Iris pigment epithelial cell (primary cell): ENCODE measurements around the gene DOCK4.
"Not testable (repeated sequence)": the region's sequence is repeated elsewhere in the genome, so short reads cannot be mapped to it uniquely, and the experiment has no call there.

Experiments used
- DNase-seq: peaks from one replicate; pipeline ENCODE4 v3.0.0-alpha.2; 2011; ENCODE audit warnings: low read depth

Gene DOCK4

GRCh38 chr7:112136271-112137008, 69.8 kb downstream of the DOCK4 start:
- no peak for DNase-seq

GRCh38 chr7:112135815-112136214, 70.4 kb downstream of the DOCK4 start:
- no peak for DNase-seq

DNA sequence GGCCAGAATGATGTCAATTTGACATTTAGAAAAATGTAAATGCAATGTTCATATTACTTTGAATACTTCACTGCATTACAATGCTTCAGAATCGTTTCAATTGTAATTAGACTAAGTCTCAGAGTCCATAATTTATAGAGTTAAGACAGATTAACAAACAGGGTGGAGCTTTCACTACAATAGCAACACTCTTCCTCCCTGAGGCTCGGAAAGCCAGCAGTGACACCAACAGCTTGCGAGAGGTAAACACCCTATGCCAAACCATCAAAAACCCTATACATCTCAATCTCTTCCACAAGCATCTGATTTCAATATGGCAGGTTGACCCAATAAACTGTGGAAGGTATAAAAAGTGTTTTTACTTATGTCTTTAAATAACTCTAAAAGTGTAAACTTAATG, 72.2 kb downstream of the DOCK4 start:
- no peak for DNase-seq

DNA sequence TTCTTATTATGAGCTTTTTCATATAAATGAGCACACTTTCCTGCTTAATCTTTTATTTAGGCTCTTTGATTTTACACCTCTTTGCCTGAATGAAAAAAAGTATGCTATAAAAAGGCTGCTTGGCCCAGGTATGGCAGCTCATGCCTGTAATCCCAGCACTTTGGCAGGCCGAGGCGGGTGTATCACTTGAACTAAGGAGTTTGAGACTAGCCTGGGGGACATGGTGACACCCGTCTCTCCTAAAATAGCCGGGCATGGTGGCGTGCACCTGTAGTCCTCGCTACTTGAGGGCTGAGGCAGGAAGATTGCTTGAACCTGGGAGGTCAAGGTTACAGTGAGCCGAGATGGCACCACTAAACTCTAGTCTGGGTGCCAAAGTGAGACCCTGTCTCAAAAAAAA, 72.9 kb downstream of the DOCK4 start:
- no peak for DNase-seq

DNA sequence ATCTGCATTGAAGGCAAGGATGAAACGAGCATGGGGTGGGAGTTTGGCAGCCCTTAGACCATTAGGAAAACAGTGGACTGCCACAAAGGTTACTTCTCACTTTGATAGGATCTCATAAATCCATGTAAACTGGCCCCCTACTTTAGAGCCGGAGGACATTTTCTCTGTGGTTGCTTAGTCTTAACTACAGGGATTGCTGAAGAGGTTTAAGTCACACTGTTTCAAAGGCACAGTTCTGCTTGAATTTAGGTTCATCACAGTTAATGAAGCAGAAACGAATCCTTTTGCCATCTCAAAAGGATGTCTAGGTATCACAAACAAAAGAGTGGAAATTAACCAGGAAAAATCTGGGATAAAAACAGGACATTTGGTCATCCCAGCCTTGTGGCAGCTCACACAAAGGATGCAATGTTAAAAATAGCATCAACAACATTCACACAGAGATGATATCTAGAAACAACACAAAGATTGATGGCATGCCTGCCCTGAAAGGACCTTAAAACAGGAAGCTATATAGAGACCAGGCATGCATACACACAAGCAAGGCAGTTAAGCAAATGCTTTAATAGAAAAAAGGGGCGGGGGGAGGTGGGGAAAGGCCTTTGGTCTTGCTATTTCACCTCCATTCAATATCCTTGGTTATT, 74.0 kb downstream of the DOCK4 start:
- DNase-seq: no peak

DNA sequence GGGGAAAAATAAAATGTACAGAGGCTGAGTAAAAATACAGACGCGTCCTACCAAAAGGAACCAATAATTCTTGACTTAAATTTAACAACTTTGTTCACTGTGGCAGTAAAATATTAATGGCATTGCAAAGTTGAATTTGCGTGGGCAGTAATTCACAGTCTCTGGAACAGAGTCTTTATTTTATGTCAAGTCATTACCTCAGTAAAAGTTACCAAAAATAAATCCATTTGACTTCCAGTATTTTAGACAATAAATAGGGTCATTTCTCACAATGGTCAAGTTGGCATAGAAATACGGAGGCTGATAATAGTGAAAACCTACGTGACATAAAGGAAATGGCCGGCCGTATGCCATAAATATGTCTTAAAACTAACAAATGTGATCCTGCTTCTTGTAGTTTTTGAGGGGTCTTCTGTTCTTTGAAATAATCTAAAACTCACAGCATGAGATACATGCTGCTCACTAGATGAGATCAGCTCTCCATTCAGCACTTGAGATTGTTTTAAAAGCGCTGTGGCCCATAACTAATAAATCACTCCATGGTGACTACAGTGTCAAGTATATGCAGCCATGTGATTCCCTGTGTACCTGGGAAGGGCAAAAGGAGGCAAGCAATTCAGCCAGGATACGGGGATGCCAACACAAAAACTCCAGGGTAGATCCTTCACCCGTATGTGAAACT, 75.3 kb downstream of the DOCK4 start:
- no peak for DNase-seq

- DNase-seq: no peak
Observed at GRCh38 chr7:112129655-112130323, 76.4 kb downstream of the DOCK4 start.

GRCh38 chr7:112128461-112129425, 77.5 kb downstream of the DOCK4 start:
- DNase-seq: not testable (repeated sequence)

DNA sequence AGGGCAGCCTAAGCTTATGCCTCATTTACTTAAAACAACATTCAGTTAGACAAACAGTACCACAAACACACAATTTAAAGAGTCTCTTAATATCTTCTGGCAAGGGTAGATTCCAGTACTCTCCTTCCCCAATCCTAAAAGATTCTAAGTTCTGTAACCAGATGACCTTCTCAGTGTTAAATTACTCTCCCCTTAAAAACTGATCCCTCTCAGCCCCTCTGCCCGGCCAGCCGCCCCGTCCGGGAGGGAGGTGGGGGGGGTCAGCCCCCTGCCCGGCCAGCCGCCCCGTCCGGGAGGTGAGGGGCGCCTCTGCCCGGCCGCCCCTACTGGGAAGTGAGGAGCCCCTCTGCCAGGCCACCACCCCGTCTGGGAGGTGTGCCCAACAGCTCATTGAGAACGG, 78.2 kb downstream of the DOCK4 start:
- DNase-seq: not testable (repeated sequence)

DNA sequence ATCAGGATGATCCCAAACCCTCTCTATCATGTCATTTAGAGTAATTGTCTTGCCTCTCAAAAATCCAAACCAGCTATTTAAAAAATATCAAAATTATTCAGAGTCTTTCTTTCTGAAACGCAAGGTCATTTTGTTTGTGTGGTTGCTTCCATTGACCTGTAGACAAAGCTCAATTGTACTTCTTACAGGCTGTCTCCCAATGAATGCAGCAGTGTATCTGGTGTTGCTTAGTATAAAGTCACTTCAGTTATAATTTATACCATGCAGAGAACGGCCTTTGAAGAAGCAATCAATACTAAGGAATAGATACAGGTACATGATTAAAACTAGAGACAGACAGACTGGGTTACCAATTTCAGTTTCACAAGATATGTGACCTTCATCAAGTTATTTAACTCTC, 80.9 kb downstream of the DOCK4 start:
- DNase-seq: no peak

GRCh38 chr7:112124061-112124766, 82.0 kb downstream of the DOCK4 start:
- DNase-seq: peak; percentile 43

- no peak for DNase-seq
Observed at GRCh38 chr7:112122798-112123197, 83.4 kb downstream of the DOCK4 start.

- DNase-seq: no peak
Observed at GRCh38 chr7:112122144-112122543, 84.1 kb downstream of the DOCK4 start.

- no peak for DNase-seq
Observed at GRCh38 chr7:112121318-112121717, 84.9 kb downstream of the DOCK4 start.

- no peak for DNase-seq
Observed at GRCh38 chr7:112120696-112121217, 85.4 kb downstream of the DOCK4 start.

DNA sequence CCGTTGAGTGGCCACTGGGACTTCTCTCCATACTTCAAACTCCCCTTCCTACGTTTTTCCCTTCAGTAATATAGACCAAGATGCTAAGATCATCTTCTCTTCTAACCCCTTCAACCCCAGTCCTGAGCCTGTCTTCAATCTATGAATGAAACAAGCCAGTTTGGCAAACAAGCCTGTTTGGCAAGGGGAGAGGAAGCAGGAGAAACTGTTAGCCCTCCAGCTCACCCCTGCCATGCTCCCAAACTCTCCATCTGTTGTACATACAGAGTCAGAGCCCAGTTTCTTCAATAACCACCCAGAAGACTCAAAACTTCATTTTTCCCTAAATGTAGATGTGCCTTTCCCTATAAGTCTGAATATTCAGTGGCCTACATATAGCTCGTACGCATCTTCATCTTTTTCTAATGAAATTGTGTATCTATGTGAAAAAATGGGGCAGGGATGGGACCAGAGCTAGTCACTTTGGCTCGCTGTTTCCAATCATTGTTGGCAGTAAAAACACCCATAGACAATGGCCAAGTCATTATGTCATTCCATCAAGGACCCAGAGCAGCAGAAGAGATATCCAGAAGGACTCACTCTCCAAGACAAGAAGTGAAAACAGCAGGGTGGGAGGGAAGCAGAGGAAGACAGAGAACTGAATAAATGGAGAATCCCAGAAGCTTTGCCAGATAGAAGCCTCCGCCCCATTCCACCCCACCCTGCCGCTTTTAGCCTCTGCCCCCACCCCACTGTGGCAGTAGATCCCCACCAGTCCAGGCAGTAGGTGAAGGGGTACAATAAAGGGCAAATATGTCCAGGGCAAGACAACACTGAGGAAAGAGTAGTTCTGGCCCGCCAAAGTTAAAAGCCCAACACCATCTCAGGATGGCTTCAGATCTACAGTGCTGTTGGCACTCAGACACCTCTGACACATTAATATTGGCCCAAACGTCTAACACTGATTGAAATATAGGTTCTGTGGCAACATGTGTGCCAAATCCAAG, 87.3 kb downstream of the DOCK4 start:
- no peak for DNase-seq

GRCh38 chr7:112116894-112117293, 89.3 kb downstream of the DOCK4 start:
- DNase-seq: no peak

GRCh38 chr7:112116358-112116757, 89.8 kb downstream of the DOCK4 start:
- DNase-seq: no peak

GRCh38 chr7:112115880-112116279, 90.3 kb downstream of the DOCK4 start:
- no peak for DNase-seq
